ENCODE results near the gene KCTD11.

KCTD11 gene

DNA sequence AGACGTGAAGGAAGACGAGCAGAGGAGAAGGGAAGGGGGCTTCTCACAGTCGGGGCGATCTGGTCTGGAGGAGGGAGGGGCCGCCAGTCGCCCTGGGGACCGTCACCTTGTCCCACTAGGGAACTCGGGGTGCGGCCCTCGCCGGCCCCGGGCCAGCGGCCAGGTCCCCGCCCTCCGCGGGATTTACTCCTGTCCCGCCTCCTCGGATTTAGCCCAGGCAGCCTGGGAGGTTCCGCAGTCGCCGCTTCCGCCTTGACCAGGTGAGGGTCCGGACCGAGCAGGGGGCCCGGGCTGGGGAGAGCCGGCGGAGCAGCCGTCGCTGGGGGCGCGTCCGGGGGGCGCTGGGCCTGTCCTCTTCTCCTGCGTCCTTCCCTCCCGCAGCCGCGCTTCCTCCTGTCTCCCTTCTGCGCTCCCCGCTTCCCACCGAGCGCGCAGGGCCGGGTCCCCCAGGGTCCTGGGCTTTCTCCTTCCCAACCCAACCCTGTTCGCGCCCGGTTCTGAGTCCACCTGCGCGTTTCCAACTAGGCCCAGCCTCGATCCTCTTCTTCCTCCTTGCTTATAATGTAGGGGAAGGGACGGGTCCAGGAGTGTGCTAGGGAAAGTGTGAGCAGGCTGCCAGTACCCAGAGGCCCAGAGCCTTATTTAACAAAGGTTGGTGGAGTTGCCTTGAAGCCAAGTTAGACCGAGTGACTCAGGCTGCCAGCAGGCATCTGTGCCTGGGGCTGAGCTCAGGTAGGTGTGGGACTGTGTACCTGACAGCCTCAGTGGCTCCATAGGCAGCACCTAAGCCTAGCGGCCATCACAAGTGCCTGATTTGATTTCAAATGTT lies 29.1 kb downstream of the KCTD11 start, which contains the start of gene TNK1:
Gene TNK1 (plus strand): TSS at position 235 of the 829 bp plus-strand sequence. CDS start 1,838 bp downstream, outside the sequence.
- no peak for DNase-seq

DNA sequence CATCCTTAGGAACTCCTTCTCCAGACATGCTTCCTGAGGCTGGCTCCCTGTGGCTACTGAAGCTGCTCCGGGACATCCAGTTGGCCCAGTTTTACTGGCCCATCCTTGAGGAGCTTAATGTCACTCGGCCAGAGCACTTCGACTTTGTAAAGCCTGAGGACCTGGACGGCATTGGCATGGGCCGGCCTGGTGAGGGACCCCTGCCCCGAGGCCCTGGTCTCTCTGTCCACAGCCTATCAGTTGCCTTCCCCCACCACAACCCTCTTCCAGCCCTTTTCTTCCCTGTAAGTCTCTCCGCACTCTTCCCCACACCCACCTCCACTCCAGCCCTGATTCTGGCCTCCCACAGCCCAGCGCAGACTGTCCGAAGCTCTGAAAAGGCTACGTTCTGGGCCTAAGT lies 30.9 kb downstream of the KCTD11 start:
- DNase-seq = no peak

DNA sequence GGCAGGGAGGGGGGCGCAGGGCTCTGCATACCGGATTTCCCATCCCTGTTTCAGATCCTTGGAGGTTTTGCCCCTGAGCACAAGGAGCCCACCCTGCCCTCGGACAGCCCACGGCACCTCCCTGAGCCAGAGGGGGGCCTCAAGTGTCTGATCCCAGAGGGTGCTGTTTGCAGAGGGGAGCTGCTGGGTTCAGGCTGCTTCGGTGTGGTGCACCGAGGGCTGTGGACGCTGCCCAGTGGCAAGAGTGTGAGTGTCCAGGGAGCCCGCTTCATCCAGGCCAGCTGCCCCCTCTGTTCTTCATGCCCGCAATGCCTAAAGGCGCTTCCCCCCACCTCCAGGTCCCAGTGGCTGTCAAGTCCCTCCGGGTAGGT lies 31.4 kb downstream of the KCTD11 start:
- DNase-seq = no peak

DNA sequence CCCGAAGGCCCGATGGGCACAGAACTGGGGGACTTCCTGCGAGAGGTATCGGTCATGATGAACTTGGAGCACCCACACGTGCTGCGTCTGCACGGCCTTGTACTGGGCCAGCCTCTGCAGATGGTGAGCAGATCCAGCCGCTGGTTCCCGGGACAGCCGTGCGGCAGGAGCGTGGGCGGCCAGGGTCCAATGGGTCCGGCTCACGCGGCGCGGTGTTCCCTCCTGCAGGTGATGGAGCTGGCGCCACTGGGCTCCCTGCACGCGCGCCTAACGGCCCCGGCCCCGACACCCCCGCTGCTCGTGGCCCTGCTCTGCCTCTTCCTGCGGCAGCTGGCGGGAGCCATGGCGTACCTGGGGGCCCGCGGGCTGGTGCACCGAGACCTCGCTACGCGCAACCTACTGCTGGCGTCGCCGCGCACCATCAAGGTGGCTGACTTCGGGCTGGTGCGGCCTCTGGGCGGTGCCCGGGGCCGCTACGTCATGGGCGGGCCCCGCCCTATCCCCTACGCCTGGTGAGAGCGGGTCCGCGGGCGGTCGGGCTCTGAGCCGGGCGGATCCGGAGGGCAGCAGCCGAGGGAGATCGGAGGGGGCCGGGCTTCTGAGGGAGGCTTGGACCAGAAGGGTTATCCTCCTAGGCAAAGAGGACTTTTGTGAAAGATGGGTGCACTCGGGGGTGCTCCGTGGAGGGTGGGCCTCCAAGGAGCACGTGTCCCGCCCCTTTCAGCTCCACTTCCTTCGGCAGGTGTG lies 32.0 kb downstream of the KCTD11 start:
- DNase-seq = peak; percentile 25

DNA sequence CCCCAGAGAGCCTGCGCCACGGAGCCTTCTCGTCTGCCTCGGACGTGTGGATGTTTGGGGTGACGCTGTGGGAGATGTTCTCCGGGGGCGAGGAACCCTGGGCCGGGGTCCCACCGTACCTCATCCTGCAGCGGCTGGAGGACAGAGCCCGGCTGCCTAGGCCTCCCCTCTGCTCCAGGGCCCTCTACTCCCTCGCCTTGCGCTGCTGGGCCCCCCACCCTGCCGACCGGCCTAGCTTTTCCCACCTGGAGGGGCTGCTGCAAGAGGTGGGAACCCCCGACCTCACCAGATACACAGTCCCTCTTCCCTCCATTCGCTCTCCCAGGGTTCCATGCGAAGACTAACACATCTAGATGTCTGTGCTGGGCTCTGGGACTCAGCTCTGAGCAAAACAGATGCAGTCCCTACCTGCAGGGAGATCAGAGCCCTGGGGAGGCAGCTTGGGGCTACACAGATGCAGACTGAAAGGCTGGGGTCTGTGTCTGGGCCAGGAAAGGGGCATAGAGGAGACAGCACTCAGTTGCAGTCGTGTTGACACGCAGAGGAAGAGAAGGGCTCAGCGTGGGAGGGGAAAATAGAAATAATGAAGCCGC lies 32.6 kb downstream of the KCTD11 start:
- no peak for DNase-seq

DNA sequence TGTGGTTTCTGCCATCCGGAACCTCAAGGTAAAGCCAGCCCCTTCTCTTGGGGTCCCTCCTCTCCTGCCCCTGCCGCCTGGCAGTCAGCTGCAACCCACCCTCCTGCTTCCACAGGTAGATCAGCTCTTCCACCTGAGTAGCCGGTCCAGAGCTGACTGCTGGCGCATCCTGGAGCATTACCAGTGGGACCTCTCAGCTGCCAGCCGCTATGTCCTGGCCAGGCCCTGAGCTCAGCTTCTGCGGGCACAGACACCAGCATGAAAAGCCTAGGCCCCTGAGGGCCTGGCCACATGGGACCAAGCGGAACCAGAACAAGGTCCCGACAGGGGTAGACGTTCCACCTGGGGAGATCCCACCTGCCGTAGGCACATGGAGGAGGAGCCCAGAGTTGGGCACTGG lies 36.9 kb downstream of the KCTD11 start:
- no peak for DNase-seq

DNA sequence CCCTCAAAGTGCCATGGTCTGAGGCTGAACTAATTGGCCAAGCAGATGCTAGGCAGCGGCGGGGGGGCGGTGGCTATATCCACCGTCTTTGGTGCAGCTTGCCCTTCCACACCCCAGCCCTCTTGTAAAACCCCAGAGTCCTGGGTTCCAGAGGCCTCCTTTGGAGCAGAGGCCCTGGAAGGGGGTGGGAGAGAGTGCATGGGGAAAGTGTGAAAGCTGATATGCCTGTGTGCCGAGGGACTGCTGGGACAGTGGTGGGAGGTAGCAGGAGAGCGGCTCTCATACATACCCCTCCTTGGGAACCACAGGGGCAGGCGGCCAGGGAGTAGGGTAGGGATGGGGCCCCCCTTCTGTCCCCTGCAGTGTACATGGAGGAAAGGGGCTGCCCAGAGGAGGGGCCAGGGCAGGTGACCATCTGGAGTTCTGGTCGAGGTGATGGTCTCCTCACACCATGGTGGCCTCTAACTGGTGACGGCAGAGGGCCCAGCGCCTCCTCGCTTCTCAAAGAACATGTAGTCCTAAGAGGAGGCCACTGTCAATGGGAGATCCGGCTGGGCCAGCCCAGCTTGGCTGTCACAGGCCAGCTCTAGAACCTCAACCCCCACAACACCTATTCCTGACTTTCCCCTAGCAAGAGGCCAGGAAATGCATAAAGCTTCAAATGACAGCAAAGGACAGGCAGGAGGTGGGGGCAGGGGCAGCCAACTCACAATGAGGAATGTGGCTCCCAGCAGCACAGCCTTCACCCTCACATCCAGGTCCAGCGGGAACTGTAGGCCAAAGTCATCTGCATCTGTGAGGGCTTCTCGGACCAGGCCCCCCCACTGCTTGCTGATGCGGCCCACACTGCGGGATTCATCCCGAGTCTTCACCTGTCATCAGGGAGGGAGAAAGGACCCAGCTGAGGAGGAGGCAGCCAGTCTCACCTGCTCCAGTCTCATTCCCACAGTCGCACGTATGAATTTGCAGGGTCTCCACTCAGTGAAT lies 38.3 kb downstream of the KCTD11 start:
- DNase-seq = no peak

DNA sequence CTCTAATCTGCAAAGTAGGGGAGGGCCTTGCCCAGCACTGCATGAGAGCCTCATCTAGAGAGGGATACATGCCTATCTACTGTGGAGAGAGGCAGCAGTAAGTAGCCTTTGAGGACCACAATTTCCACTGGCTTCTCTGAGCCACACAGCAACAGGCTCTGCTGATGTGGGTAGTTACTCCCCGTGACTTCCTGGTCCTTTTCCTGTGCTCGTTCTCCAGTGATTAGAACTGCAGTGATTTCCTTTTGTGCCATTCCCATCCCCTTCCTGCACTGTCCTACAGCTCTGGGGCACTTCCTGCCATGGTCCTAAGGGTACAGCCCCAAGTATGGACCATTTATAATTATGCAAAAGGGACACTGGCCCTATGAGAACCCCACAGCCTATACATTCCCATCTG lies 39.3 kb downstream of the KCTD11 start:
- DNase-seq = no peak

DNA sequence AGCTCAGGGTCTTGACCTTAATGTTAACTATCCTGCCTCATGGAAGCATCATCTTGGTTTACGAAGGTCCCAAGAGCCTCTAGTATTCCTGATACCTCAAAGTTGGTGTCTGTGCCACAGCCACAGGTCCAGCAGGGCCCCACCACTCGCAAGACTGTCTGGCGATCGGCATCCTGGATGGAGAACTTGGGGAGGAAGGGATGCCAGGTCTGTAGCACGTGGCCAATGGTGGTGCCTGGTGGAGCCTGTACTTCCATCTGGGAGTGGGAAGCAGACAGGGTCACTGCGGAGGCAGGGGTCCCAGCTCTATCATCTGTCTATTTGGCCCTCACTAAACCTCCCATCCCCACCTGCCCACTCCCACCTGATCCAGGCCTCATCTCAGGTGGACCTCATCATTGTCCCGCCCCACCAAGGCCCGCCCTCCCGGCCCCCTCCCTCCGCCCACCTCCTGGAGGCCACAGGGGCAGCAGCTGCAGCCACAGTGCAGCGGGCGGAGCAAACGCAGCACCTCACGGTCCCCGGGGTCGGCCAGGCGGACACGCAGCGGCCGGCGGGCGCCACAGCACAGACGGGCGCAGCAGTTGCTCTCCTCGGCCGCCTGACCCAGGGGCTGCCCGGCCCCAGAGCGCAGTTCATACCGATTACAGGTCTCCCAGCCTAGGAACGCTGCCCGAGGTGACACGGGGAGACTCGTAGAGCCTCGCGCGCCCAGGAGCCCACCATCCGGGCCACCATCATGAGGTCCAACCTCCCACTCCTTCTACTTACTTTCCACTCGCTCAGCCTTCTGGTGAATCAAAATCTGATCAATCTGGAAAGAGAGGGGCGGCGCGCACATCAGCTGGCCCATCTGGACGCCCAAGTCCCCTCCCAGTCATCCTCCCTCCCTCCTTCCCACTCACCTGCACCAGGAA lies 41.0 kb downstream of the KCTD11 start:
- DNase-seq = no peak

DNA sequence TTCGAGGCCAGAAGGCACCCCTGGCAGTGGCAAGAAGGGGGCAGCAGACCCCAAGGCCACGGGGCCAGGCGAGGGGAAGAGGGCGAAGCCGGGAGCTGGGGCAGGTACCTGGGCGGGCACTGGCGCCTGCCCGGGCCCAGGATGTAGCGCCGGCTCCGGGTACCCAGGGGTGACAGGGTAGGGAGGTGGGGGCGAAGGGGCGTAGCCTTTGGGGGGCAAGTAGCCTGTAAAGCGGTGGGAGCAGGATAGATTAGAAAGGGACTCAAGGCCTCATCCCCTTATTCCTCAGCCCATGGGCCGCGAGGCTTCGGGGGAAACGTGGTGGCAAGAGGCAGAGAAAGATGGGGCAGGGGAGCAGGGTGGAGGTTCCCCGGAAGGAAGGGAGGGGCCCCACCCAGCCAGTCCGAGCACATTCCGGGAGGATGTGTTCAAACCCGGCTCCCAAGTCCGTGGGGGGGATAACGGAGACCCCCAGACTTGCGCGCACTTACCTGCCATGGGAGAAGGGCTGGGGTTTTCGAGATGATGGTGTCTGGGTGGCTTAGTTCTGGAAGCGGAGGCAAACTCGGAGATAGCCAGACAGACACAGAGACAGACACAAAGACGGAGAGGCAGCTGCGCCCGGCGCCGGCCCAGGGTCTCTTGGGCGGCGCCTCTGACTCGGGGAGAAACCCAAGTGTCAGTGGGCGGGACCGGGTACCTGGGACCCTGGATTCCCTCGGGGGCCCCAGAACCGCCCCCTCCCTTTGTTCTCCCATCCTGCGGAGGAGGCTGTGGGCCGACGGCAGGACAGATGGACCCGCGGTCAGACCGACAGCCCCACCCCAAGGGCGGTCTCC lies 41.9 kb downstream of the KCTD11 start:
- peak; percentile 9 for DNase-seq

DNA sequence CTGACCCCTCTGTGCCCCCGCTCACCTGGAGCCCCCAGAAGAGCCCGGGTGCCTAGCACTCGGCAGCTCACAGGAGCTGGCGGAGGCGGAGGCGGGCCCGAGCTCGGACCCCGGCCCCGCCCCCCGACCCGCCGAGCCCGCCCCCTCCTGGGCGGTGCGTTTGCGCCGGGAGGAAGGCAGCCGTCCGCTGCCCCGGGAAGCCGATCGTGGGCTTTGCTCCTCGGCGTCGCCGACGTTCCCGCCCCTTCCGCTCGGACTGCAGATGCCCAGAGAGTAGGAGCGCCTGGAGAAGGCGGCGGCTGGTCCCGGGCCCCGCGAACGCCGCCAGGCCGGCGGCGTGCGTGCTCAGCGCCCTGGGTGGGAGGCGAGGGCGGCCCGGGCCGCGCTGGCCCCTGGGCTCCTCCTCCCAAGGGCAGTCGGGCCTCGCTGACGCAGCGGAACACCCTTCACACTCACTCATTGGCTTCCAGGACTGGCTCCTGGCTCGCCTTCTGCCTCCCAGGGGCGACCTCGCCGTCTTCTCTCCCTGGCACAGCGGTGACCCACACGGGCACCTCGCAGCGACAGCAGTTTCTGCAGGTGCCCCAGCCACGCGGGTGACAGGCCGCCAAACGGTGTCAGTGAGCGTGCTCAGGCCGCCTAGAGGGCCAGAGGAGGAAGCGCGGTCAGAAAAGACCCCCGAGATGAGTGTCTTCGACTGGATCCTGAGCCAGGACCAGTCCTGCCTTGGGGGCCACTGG lies 42.7 kb downstream of the KCTD11 start, which contains the start of gene PLSCR3:
Gene PLSCR3 (minus strand): TSS at position 74 of the 740 bp plus-strand sequence. CDS start 415 bp downstream, outside the sequence.
- DNase-seq = peak; percentile 81

DNA sequence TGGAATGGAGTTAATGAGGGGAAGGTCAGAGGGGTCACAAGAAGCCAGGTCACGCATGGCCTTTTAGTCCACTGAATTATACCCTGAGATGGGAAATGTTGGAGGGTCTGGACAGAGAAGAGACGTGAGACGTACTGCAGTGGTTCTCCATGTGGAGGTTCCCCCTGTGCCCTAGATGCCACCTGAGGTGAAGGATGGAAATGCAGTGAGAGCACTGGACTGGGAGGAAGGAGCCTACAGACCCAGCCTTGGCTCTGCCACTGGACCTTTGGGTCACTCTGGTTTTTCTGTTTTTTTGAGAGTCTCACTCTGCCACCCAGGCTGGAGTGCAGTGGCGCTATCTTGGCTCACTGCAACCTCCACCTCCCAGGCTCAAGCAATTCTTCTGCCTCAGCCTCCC lies 44.2 kb downstream of the KCTD11 start:
- DNase-seq = peak; percentile 23

DNA sequence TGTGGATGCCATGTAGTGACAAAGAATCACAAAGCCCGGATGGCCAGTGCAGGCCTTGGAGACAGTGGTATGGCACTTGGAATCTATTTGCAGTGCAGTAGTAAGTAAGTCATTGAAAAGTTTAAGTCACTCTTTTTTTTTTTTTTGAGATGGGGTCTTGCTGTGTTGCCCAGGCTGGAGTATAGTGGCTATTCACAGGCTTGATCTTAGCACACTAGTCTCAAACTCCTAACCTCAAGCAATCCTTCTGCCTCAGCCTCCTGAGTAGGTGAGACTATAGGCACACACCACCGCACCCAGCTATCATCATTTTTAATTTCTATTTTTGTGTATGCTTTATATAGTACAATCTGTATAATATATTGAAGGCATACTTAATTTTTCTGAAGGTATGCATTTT lies 46.6 kb downstream of the KCTD11 start:
- DNase-seq = no peak

DNA sequence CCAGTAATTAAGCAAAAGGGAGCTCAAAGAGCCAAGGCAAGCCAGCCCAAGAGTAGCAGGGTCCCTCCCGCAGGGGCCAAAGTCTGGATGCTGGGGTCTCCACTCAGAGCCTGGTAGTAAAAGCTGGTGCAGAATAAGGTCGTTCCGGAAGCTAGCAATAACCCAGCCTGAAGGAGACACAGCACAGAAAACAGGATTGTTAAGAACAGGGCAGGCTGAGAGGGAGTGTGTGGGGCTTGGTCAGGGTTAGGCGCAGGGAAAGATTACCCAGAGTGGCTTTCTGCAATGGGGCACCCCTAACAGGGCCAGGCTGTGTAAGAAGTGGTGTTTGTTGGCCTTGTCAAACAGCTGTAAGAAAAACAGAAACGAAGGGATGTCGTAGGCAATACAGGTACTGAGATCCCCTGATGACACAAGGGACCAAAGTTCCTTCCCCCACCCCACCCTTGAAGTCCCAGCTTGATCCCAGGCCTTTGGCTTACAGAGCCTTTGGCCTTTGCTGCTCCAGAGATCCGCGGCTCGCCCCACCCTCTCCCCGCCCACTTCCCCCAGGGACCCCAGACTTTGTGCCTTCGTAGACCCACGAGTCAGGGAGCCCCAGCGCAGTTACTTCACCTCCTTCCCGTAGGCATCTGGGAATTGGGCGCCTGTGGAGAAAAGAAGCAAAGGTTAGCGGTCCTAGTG lies 51.2 kb downstream of the KCTD11 start:
- peak; percentile 9 for DNase-seq

DNA sequence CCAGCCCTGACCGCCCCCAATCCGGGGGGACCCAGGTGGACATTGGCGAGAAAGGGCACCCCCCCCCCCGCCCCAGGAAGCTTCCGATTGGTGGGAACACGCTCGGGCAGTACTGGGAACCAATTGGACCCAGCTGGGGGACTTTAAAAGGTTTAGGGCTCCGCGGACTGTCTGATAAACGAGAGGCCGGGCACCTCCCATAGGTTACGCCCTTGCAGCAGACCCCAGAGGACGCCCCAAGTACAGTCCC lies 51.7 kb downstream of the KCTD11 start:
- peak; percentile 84 for DNase-seq

DNA sequence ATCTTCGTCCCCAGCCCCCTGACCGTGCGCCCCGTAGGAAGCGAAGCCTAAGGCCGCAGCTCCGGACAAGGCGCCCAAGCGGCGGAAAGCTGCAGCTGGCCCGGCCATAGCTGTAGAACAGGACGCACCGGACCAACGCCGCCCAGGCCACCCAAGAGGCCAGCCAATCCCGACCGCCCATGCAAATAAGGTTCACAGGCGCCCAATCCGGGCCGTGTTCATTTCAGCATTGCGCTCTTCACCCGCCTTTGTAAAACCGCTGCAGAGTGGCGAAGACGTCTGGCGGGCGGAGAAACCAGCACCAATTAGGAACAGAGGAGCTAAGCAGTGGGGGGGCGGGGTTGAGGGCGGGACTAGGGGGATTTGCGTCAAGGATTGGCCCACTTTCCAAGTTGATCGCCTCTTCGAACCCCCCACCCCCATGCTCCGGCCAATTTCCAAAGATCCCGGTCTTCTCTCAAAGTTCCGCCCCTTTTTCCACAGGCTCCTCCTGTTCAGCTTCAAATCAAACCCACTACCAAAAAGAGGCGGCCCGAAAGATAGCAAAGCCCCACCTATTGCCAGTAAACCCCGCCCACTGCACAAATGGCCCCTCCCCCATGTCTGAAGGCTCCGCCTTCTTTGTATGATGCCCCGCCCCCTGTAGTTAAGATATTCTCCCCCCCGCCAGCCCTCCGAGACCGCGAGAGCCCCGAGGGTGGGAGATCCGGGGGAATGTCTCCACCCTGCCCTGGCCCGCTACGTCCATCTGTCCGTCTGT lies 52.2 kb downstream of the KCTD11 start, which contains the start of gene TMEM256:
Gene TMEM256 (minus strand): TSS at position 121 of the 760 bp plus-strand sequence. CDS start 13 bp downstream, at position 108.
- DNase-seq = peak; percentile 99
